Measurements from ENCODE around the gene SPR.

- TF ChIP-seq PRDM10 (CRISPR knock-in tag; IDR thresholded peaks at IDR 0.05; ENCODE audit: low read depth) (no peak), TP53 (CRISPR knock-in tag; conservative IDR thresholded peaks at IDR 0.05) (no peak), SMC3 (IDR thresholded peaks at IDR 0.05; ENCODE audit: low read length) (no peak), TAF15 (IDR thresholded peaks at IDR 0.05; ENCODE audit: low read depth, low read length, poor library complexity, severe bottlenecking) (no peak), JUND (CRISPR knock-in tag; IDR thresholded peaks at IDR 0.05) (no peak)
These were observed 39.2 kb downstream of the SPR start for GRCh38 chr2:72926368-72926767.
